CD1c-positive myeloid dendritic cell (primary cell): ENCODE results near the gene TP73.
"Not testable (repeated sequence)": the region's sequence is repeated elsewhere in the genome, so short reads cannot be mapped to it uniquely, and the experiment has no call there.

ENCODE experiments used
- DNase-seq: peaks from one replicate; pipeline ENCODE4 v3.0.0-alpha.2; 2016; ENCODE audit errors: extremely low spot score

Gene TP73

DNA sequence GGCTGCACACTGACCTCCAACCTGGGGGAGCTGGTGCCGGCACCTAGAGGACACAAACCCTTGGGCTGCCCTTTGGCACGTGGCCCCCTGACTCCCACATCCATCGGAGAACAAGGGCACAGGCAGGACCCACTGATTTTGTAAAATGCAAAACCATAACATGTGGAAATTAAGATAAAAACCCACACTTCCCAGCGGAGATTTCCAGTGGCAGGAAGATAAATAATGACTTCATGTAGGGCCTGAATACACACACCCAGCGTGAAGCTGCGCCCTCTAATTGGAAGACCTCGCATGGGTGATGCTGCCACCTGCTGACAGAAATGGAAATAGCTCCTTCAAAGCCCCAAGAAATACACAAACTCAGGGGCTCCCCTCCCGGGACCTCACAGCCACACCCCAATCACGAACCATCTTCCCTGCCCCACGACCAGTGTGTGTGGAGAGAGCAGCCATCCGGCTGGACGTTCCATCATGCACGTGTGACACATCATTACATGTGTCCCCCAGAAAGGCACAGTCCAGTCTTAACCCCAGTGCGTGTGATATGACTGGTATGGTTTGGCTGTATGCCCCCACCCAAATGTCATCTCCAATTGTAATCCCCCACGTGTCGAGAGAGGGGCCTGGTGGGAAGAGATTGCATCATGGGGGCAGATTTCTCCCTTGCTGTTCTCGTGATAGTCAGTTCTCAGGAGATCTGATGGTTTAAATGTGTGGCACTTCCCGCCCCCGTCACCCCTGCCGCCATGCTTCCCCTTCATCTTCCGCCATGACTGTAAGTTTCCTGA, 33.2 kb upstream of the TP73 start:
- DNase-seq: peak; percentile 86

DNA sequence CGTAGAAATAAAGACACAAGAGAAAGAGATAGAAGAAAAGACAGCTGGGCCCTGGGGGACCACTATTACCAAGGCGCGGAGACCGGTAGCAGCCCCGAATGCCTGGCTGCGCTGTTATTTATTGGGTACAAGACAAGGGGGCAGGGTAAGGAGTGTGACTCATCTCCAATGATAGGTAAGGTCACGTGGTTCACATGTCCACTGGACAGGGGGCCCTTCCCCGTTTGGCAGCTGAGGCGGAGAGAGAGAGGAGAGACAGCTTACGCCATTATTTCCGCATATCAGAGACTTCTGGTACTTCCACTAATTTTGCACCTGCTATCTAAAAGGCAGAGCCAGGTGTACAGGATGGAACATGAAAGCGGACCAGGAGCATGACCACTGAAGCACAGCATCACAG, 31.6 kb upstream of the TP73 start:
- no peak for DNase-seq

DNA sequence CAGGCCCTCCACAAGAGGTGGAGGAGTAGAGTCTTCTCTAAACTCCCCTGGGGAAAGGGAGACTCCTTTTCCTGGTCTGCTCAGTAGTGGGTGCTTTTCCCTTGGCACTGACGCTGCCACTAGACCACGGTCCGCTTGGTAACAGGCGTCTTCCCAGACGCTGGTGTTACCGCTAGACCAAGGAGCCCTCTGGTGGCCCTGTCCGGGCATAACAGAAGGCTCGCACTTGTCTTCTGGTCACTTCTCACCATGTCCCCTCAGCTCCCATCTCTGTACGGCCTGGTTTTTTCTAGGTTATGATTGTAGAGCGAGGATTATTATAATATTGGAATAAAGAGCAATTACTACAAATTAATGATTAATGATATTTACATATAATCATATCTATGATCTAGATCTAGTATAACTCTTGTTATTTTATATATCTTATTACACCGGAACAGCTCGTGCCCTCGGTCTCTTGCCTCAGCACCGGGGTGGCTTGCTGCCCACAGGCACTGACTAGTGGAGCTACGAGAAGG, 31.1 kb upstream of the TP73 start:
- DNase-seq: peak; percentile 24

DNA sequence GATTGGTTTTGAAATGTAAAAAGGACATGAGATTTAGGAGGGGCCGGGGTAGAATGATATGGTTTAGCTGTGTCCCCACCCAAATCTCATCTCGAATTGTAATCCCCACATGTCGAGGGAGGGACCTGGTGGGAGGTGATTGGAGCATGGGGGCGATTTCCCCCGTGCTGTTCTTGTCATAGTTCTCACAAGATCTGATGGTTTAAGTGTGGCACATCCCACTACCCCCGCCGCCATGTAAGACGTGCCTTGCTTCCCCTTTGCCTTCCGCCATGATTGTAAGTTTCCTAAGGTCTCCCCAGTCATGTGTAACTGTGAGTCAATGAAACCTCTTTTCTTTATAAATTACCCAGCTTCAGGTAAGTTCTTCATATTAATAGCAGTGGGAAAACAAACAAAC, 30.2 kb upstream of the TP73 start:
- DNase-seq: not testable (repeated sequence)

DNA sequence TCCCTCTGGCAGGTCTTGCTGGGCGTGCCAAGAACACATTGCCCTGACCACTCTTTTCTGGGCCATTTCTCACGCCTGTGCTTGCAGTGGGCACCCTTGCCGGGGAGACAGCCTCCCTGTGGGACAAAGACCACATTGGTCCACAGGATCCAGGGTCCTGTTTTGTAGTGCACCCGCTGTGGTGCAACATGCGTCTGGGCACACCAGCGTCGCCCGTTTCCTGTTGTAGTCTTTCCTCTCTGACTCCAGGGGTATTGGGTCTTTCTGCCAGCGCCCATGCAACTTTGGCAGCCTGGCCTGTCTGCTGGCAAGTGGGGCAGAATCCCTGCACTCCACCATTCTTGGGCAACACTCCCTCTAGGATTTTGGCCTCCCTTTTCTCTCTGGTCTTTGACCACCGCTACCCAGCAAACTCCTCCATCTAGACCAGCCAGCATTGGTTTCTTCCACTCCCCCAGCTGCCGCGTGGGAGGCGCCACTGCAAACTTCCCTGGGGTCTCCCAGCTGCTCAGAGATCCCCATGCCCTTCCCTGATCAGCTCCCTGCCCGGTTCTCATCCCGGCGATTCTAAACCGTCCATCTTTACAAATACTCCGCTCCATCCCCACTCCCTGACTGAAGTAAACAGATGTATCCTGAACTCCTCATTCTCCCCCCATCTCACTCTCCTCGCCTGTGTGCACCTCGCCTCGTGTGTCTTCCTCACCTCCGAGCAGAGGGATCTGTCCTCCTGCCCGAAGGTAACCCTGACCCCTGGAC, 28.7 kb upstream of the TP73 start:
- DNase-seq: no peak

DNA sequence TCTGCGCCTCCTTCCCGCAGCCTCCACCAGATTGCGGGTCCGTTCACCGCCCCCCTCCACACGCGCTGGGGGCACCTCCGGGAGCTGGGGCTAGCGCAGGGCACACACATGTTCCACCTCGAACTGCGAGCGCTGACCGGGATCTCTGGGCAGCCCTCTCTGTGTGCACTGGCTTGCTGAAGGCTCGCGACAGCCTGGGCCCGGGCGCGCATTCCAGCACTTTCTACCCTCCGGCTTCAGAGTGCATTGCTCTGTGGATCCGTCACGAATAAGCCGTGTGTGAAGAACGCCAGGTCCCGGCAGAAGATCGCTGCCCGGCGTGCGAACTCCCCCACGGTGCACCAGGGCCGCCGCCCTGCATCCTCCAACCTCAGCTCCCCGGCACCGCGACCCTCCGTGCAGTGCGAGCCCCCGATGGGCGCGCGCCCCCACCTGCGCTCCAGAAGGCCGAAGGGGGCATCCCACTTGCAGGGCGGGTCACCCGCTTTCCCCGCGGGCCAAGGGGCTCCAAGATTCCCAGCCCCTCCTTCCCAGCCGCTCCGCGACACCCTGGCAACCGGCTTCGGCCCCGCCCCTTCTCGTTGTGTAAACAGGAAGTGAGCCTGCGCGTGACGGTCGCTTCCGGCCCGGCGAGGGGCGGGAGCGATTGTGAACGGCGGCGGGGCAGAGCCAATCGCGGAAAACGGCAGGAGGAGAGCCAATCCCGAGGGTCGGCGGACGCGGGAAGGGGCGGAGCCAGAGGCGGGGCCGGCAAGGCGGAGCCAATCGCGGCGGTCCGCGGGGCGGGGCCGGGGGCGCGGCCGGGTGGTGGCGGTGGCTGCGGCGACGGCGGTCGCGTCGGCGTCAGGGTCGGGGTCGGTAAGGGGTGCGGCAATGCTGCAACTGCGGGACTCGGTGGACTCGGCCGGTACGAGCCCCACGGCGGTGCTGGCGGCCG, 27.8 kb upstream of the TP73 start, which contains the start of gene TPRG1L:
Gene TPRG1L, plus strand, starts transcription at position 816 of the 937 bp plus-strand sequence. Its CDS starts 58 bp downstream, at position 874.
- peak; percentile 99 for DNase-seq

DNA sequence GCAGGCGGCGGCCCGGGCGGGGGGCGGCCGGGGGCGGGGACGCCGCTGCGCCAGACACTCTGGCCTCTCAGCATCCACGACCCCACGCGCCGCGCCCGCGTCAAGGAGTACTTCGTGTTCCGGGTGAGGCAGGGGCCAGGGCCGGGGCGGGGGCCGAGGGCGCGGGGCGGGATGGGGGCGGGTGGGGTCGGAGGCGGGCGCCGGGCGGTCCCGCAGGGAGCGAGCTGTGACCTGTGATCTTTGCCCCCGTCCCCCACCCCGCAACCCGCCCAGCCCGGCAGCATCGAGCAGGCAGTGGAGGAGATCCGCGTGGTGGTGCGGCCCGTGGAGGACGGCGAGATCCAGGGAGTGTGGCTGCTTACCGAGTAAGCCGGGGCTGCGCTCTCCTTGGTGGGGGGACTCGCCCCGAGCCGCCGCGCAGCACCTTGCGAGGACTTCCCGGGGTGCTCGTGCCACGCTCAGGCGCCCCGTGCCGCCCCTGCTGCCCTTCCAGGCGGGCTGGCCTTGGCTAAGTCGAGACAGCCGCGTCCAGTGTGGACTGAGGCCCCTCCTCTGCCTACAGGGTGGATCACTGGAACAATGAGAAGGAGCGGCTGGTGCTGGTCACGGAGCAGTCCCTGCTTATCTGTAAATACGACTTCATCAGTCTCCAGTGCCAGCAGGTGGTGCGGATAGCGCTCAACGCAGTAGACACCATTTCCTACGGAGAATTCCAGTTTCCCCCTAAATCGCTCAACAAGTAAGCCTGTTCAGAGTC, 27.0 kb upstream of the TP73 start:
- no peak for DNase-seq

DNA sequence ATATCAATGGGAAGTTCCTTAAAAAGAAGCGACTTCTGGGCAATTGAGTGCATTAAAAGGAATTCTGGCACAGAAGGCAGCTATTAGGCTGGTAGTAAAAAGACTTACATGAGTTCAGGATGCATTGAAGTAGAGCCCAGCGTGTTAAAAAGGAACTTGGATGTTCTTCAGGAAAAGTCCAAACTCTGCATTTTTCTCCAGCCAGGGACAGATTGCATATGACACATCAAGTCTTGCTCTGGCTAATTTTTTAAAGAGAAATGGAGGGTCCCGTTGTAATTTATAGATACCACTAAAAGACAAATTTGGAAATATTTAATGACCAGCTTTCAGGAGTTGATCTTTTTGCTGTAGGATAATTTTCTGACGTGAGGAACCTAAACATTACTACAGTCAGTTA, 26.3 kb upstream of the TP73 start:
- DNase-seq: no peak

DNA sequence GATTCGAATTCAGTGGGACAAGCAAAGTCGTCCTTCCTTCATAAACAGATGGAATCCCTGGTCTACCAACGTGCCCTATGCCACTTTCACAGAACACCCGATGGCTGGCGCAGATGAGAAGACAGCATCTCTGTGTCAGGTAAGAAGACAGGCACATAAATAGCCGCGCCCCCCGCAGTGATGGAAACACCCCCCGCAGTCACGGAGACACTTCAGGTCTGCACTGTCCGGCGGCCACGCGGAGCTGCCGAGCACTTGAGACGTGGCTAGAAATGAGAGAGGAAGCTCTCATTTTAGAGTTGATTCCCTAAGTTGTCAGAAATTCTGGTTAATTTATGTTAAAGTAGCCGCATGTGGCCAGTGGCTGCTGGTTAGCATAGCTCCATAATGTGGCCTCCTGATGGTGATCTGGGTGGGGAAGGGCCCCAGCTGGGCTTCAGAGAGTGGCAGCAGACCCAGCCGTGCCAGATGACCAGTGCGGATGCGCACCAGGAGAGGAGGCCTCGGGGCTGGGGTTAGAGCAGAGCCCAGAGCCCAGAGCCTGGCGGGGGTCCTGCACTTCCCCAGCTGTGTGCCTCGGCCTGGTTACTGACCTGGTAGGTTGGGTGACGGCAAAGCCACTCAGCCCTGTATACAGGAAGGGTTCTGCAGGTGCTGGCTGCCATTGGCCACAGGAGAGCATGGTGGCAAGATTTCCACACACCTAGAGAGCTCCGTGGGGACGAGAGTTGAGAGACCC, 24.6 kb upstream of the TP73 start:
- no peak for DNase-seq

DNA sequence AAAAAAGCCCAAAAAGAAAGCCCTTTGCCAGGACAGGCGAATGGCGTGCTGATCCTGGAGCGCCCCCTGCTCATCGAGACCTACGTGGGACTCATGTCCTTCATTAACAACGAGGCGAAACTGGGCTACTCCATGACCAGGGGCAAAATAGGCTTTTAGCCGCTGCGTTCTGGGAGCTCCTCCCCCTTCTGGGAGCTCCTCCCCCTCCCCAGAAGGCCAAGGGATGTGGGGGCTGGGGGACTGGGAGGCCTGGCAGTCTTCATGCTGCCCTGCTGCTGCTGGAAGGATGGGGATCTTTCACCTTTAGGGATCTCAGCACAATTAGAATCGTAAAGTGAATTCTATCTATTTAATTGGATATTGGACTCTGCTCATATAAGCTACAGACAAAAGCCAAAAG, 23.9 kb upstream of the TP73 start:
- DNase-seq: no peak

DNA sequence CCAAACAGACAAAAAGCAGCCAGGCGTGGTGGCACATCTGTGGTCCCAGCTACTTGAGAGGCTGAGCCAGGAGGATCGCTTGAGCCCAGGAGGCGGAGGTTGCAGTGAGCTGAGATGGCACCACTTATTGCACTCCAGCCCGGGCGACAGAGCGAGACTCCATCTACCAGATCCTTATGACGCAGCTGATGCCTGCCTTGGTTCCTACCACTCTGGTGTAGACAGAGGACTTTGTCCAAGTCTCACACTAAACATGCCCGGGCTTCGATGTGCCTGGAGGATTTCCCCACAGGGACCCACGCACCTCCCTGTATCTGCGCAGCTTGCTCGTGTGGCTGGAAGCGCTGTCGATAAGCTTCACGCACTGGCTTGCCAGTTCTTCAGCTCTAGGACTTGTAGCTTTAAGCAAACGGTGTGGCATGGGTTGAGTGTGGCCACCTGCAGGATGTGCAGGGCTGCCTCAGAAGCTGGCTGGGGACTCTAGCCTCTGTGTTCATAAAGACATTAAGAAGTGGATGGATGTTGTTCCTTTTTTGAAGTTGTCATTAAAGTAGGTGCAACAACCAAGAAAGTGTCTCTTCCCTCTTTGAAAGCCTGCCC, 22.7 kb upstream of the TP73 start:
- no peak for DNase-seq

DNA sequence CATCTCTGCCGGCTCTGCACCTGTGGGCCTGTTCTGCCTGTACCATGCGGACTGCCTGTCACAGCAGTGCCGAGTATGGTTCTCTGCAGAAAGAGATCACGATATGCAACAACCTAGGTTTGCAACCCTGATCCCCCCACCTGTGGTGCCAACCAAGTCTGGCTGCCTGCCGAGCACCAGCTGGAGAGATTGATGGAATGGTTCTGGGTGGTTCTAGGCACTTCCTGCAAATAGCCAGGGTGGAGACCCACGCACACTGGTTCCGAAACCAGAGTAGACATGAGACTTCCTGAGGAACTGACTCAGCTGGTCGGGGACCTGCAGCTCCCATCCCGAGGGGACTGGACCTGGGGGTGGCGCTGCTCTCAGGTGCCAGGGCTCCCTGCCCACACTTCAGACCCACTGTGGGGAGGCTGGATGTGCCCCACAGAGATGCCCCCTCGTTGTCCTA, 22.1 kb upstream of the TP73 start:
- peak; percentile 44 for DNase-seq

DNA sequence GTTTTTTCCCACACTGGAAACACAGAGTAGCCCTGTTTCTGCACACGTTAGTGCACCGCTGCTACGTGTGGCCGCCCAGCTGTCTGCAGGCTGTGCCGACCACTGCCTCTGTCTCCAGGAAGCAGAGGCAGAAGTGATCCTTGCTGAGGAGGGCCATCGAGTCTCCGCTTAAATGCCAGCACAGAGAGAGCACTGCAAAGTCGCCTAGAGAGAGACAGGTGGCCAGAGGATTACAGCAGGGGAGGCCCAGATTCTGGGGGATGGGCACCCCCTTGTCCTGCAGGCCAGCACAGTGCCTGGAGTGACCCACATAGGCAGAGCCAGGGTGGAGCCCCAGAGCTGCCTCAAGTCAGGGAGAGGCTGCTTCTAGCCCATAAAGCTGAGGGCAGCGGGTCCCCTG, 21.4 kb upstream of the TP73 start:
- DNase-seq: no peak

DNA sequence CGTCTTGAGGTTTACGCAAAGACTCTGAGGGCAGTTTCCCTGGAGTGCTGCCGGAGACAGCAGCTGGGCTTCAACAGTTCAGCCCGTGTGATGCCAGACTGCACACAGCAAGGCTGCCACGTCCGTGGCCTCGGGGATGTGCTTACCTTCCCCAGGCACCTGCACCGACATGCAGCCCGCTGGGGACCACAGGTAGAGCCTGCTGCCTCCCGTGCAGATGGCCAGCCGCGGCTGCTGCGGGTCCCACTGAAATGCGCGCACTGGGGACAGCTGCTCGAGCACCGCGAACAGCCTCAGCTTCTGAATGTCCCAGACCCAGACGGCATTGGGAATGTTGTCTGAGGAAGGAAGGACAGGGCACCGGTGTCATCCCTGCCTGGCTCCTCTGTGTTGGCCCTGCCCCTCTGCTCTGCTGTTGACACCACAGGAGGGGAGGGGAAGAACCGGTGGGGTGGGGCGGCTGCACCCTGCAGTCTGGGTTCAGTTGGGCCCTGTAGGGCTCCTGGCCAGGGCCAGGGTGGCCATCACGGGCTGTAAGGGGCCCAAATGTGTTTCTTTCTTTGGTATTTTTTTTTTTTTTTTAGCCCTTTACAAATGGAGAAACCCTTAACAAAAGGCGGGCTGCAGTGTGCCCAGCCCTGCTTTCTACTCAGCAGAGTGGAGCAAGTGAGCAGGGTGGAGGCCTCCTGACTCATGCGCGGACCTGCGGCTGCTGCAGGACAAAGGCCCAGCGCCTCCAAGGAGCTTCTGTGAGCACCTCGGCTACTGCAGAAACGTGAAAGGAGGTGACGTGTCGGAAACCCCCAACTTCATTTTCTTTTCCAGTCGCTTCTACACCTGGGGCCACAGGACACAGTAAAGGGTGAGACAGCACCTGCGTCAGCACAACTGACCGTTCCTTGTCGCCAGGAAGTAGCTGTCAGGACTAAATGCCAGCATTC, 20.7 kb upstream of the TP73 start:
- no peak for DNase-seq

DNA sequence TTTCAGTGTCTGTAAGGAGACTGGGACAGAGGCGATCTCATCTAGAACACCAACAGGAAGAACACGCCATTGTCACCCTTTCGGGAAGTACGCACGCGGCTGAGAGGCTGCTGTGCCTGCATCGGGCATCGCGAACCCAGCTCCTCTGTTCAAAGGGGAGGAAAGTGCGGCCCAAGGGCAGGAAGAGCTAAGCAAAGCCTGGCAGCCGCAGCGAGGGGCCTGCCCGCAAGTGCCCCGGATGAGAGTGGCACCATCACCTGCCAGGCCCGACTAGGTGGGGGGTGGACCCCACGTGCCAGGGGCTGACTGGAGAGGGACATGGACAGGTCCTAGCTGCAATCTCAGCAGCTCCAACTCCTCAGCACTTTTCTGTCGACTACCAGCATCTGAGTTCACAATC, 20.0 kb upstream of the TP73 start:
- DNase-seq: no peak

DNA sequence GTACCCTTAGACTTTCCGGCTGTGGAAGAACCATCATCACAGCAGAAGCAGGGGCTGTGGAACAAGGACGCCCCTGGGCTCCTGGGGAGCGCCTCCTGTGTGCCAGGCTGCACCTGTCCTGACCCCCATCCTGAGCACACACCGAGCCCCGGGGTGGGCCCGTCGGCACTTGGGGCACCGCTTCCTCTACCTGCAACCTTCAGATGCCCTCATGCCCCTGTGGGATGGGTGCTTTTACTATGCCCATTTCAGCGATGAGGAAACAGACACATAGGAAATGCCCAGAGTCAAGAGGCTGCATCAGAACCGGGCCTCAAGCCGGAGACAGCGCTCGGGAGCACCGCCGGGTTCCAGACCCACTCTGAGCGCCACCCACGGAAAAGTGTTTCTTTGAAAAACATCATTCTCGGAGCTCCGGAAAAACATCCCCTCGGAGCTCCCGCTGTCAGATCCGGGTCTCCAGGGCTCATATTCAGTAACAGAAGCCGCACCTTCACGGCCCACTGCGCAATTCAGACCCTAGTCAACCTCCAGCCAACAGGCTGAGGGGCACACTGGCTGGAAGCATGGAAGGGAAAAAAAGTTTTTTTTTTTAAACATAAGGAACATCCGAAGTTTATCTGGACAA, 19.5 kb upstream of the TP73 start:
- no peak for DNase-seq

DNA sequence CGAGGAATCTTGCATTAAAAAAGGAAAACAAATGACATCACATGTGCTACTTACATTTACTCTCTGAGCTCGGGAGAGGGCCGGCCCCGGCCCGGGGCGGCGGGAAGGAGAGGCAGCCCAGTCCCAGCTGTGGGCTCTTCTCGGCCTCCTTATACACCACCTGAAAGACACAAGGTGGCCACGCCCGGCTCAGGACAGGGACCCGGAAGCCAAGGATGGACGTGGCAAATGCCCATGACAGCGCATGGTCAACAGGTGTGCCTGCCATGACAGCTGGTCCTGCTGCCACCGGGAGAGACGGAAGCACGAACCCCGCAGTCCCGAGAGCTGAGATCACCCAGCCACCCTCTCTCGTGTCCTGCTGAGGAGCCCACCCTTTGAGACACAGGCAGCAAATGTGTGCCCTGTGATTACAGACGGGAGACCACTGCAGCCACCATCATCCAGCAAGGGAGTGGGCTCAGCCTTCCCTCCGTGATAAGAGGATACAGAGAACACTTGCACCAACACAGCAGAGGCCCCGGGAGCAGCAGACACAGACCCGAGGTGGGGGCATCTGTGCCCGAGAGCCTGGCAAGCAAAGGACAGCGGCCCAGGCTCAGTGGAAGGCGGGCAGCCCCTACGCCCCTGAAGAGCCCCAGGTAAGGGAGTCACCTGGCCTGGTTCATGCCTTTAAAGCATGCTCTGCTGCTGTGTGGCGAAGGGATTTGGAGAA, 18.8 kb upstream of the TP73 start:
- DNase-seq: no peak
